ENCODE data around the gene SLC12A1.

DNA sequence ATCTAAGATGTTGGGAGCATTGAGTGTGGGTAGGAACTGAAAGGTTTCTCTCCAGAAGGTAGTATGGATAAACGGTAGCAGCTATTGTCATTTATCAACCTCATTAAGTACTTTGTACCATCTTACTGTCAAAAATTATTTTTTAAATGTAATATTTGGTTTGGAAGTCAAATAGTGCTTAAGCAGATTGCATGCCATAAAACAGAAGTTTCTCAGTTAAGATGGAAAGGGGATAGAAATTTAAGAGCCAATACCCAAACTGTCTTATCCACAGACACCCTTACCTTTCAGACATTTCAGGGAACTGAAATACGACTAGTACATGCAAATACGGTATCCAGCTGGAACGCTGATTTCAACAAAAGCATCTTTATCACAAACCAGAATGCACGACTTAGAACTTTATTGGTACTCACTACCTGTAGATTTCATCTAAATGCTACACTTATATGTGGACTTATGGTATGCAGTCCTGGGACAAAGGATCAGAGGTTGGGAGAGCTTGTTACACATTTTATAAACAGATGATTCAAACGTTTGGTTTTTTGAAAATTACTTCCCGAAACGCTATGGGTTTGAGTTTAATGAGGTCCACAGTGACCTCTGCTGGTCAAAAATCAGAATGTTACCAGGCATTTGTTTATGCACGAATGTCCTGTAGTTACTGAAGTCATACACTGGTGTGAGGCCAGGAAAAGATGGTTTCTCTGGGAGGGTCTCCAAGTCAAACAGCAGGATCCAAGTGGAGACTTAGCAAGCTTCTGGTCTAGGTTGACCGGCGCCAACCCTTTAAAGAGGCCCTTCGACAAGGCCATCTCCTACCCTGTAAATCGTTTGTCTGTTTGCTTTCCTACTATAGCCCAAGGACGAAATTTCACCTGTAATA is 79.5 kb downstream of the SLC12A1 start:
- TF ChIP-seq, protein P1, sequence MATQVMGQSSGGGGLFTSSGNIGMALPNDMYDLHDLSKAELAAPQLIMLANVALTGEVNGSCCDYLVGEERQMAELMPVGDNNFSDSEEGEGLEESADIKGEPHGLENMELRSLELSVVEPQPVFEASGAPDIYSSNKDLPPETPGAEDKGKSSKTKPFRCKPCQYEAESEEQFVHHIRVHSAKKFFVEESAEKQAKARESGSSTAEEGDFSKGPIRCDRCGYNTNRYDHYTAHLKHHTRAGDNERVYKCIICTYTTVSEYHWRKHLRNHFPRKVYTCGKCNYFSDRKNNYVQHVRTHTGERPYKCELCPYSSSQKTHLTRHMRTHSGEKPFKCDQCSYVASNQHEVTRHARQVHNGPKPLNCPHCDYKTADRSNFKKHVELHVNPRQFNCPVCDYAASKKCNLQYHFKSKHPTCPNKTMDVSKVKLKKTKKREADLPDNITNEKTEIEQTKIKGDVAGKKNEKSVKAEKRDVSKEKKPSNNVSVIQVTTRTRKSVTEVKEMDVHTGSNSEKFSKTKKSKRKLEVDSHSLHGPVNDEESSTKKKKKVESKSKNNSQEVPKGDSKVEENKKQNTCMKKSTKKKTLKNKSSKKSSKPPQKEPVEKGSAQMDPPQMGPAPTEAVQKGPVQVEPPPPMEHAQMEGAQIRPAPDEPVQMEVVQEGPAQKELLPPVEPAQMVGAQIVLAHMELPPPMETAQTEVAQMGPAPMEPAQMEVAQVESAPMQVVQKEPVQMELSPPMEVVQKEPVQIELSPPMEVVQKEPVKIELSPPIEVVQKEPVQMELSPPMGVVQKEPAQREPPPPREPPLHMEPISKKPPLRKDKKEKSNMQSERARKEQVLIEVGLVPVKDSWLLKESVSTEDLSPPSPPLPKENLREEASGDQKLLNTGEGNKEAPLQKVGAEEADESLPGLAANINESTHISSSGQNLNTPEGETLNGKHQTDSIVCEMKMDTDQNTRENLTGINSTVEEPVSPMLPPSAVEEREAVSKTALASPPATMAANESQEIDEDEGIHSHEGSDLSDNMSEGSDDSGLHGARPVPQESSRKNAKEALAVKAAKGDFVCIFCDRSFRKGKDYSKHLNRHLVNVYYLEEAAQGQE (IDR thresholded peaks at IDR 0.05; ENCODE audit: insufficient read depth in 1 of 2, low read depth in 2 of 2, low read length in 2 of 2) = no peak
- no peak for TF ChIP-seq POLR2AphosphoS5 (IDR thresholded peaks at IDR 0.05; ENCODE audit: low read depth, low read length)
- no peak for TF ChIP-seq FOXP2 (optimal IDR thresholded peaks at IDR 0.05; ENCODE audit: borderline replicate concordance, extremely low read depth, extremely low read length, insufficient read depth)
- no peak for TF ChIP-seq TAF1 (IDR thresholded peaks at IDR 0.05; ENCODE audit: borderline replicate concordance, insufficient read depth, low read length)

Measured in PFSK-1 (cell line).